Esophagus (tissue), 2 donors: Measurements from ENCODE around the gene AKAP1. TPM values are rescaled to one million over a fixed set of nuclear protein-coding genes. Genes with fewer than 3 reads are reported as not detected.

Experiments used
- H3K27ac ChIP-seq, 2 donors: one replicate each; pipeline ENCODE4 v1.5.1; 2013; ENCODE audit warnings: low read depth in 2 of 2, mild to moderate bottlenecking in 2 of 2, inconsistent platforms in 1 of 2, low read length in 1 of 2, moderate library complexity in 1 of 2
- H3K27me3 ChIP-seq, 2 donors: one replicate each; pipeline ENCODE4 v1.6.1; 2013; ENCODE audit warnings: low read length in 2 of 2, control low read depth in 1 of 2, mild to moderate bottlenecking in 1 of 2; ENCODE audit not compliant: insufficient read depth in 2 of 2, control insufficient read depth in 1 of 2
- H3K36me3 ChIP-seq, 2 donors: one replicate each; pipeline ENCODE4 v1.6.1; 2013; ENCODE audit warnings: low read length in 1 of 2; ENCODE audit not compliant: control insufficient read depth in 2 of 2, insufficient read depth in 2 of 2
- H3K4me1 ChIP-seq, 2 donors: one replicate each; pipeline ENCODE4 v1.6.1; 2013; ENCODE audit warnings: low read length in 1 of 2; ENCODE audit not compliant: control insufficient read depth in 2 of 2, insufficient read depth in 2 of 2
- H3K4me3 ChIP-seq, 2 donors: one replicate each; pipeline ENCODE4 v1.5.1; 2013; ENCODE audit warnings: low read length in 2 of 2, mild to moderate bottlenecking in 2 of 2, low read depth in 1 of 2, moderate library complexity in 1 of 2
- H3K9me3 ChIP-seq, 2 donors: one replicate each; pipeline ENCODE4 v1.6.1; 2013; ENCODE audit warnings: mild to moderate bottlenecking in 2 of 2, low read depth in 1 of 2, low read length in 1 of 2, moderate library complexity in 1 of 2; ENCODE audit not compliant: control insufficient read depth in 2 of 2, insufficient read depth in 1 of 2
- WGBS, 2 donors: extraction: QIAGEN DNeasy Blood & Tissue Kit; methylation state at CpG; one replicate each; pipeline ENCODE4 v1.1.7; 2013; 5-methylcytosine and 5-hydroxymethylcytosine counted together
- polyA plus RNA-seq, 2 donors: library from polyadenylated mRNA; stranded (reverse); fragments of 200-250 nt; gene quantifications; one replicate each; pipeline ENCODE4 v1.2.3, GENCODE V29; 2013
- donor health status: healthy with polysubstance abuse.
- donor health status: Bipolar disorder and iron deficiency.

The AKAP1 gene
- polyA plus RNA-seq, 2 donors: 15.1 to 27.8 TPM

DNA sequence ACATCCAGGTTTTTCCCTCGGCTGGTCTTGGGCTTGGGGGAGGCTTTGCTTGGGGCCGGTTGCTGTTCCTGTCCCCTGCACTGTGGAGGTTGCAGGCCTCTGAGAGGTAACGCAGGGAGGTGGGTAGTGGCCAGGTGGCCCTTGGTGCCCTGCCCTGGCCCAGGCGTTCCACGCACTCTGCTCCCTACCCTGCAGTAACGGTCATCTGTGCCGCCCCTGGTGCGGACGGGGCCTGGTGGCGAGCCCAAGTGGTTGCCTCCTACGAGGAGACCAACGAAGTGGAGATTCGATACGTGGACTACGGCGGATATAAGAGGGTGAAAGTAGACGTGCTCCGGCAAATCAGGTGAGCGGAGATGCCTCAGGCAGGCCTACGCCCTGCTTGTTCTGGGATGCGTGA is 30.9 kb downstream of the AKAP1 start:
- Histone ChIP-seq H3K27me3 (no peaks in the 10 kb centered on the region), H3K36me3 (peaks cover 25 to 39% of the 10 kb centered on the region in 2 donors), H3K4me1 (peaks cover 0 to 2% of the 10 kb centered on the region in 2 donors), H3K4me3 (no peak overlapping the region), H3K9me3 (no peaks in the 10 kb centered on the region), H3K27ac (no peak overlapping the region)
- WGBS, 2 donors: 93% methylated on average over 21 of the region's 21 CpGs

DNA sequence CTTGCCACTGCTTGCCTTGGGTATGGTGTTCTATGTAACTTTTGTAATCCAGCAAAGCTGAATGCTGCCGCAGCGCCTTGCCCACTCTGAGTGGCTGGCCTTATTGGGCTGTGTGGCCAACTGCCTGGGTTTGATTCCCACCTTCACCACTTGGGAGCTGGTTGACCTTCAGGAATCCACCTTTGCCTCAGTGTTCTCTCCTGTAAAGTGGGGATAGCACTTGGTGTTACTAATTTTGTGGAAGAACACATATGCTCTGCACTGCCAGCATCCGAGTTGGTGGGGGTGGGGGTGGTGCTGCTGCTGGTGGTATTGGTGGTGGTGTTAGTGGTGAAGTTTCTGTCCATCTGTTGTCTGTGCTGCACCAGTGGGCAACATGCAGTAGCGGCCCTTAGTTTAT is 32.8 kb downstream of the AKAP1 start:
- H3K27ac ChIP-seq: no peak overlapping the region
- no peaks in the 10 kb centered on the region for H3K27me3 ChIP-seq
- H3K9me3 ChIP-seq: no peaks in the 10 kb centered on the region
- WGBS, 2 donors: 86 to 96% methylated on average over 4 of the region's 4 CpGs
- no peaks in the 10 kb centered on the region for H3K4me1 ChIP-seq
- H3K36me3 ChIP-seq: peaks cover 22 to 31% of the 10 kb centered on the region in 2 donors
- no peak overlapping the region for H3K4me3 ChIP-seq

DNA sequence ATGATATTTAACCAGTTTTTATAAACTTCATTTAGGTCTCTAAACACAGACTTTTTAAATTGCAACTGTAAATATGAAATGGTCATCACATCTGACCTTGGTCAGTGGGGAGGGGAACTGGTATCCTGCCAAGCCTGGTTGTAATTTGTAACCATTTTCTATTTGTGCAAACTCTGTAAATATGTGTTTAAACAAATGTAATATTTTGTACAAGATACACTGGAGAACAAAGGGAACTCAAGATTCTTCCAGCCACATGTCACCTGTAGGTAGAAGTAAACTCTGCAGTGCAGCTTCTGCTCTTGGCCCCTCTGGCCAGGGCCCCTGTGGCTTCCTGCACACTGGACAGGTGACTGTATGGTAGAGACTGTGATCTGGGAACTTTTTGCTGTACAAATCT is 35.8 kb downstream of the AKAP1 start:
- Histone ChIP-seq H3K4me1 (no peaks in the 10 kb centered on the region), H3K27me3 (no peaks in the 10 kb centered on the region), H3K36me3 (peaks cover 19 to 26% of the 10 kb centered on the region in 2 donors), H3K27ac (no peak overlapping the region), H3K4me3 (no peak overlapping the region), H3K9me3 (no peaks in the 10 kb centered on the region)

DNA sequence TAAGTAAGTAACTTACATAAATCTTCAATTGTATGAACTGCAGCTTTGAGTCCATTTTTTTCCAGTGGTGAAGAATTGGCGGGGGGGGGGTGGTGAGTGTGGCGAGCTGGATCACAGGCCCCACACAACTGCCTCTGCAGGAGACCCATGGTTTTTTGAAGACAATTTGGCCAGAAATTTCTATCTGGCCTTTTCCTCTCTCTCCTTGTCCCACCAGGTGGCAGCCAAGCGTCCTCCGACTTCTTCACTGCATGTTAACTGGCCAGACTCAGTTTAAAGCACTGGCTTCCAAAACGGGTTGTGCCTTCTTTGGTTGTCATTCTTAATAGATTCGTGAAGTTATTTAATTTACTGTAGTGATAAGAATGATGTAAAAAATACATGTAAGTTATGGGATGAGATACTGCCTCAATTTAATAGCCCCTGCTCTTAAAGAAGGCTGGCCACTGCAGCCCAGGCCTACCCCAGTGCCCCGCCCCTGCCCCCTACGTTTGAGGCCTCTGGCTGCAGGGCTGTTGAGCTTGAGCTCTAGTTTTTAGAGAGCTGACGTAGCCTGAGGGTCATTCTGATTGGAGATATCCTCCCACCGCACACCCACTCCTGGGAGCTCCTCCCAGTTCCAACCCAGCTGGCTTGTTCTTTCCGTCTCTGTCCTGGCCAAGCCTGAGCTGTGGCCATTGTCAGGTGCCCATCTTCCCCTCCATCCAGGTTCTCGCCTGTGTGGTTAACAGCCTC is 36.4 kb downstream of the AKAP1 start:
- Histone ChIP-seq H3K4me1 (no peaks in the 10 kb centered on the region), H3K27me3 (no peaks in the 10 kb centered on the region), H3K9me3 (no peaks in the 10 kb centered on the region), H3K4me3 (no peak overlapping the region), H3K27ac (no peak overlapping the region), H3K36me3 (peaks cover 18 to 22% of the 10 kb centered on the region in 2 donors)
- WGBS, 2 donors: 53 to 66% methylated on average over 12 of the region's 12 CpGs

DNA sequence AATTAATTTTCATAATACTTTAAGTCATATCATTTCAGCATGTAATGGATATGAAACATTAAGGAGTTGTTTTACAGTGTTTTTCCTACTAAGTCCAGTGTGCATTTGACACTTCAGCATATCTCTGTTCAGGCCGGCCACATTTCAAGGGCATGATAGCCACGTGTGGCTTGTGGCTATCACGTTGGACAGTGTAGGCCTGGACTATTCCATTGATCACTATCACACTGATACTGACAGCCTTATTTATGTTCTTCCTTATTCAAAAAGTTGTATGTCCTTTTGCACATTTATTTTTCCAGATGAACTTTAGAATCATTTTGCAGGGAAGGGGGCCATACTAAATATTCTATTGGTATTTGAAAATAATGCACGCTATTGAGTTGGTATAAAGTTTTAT is 39.0 kb downstream of the AKAP1 start:
- no peaks in the 10 kb centered on the region for H3K27me3 ChIP-seq
- H3K27ac ChIP-seq: no peak overlapping the region
- WGBS, 2 donors: 77 to 85% methylated on average over 4 of the region's 4 CpGs
- peaks cover 11 to 15% of the 10 kb centered on the region in 2 donors for H3K36me3 ChIP-seq
- H3K9me3 ChIP-seq: no peaks in the 10 kb centered on the region
- no peaks in the 10 kb centered on the region for H3K4me1 ChIP-seq
- H3K4me3 ChIP-seq: no peak overlapping the region

DNA sequence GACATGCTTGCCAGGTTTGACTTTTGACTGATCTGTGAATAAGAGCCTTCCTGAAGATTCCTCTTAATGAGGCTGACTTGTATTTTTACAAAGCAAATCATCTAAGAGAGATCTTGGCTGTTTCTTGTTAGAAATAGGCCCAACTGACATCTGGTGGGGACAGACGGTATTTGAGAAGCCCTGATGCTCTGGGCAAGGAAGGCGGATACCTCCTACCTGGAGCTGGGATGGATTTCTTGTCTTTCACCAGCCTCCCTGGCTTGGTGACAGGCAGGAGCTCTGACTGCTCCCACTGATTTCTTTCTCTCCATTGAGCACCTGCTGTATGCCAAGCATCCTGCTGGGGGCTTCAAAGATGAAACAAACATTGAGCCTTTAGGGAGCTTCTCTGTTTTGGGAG is 40.4 kb downstream of the AKAP1 start:
- no peaks in the 10 kb centered on the region for H3K27me3 ChIP-seq
- H3K27ac ChIP-seq: no peak overlapping the region
- H3K9me3 ChIP-seq: no peaks in the 10 kb centered on the region
- H3K4me1 ChIP-seq: no peaks in the 10 kb centered on the region
- H3K4me3 ChIP-seq: no peak overlapping the region
- 87 to 91% methylated on average over 2 of the region's 2 CpGs for WGBS, 2 donors
- H3K36me3 ChIP-seq: peaks cover 4 to 11% of the 10 kb centered on the region in 2 donors

DNA sequence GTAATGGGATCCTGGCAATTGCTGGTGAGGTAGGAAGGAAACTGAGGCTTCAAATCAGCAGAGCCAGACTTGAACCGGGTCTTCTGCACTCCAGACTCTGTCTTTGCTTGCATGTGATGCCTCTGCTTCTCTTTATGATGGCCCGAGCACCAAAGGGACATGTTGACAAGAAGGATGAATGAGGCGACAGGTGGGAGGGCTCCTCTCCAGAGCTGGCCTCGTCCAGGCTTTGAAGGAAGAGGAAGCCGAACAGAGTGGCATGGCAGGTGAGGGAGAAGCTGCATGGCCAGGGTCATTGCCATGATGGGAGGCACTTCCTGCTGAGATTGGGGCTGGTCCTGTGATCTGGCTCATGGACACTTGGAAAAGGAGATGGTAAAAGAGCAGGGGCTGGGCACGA is 40.8 kb downstream of the AKAP1 start:
- Histone ChIP-seq H3K4me1 (no peaks in the 10 kb centered on the region), H3K27me3 (no peaks in the 10 kb centered on the region), H3K9me3 (no peaks in the 10 kb centered on the region), H3K36me3 (peaks cover 4 to 11% of the 10 kb centered on the region in 2 donors), H3K27ac (no peak overlapping the region), H3K4me3 (no peak overlapping the region)
- WGBS, 2 donors: 84 to 85% methylated on average over 6 of the region's 6 CpGs

DNA sequence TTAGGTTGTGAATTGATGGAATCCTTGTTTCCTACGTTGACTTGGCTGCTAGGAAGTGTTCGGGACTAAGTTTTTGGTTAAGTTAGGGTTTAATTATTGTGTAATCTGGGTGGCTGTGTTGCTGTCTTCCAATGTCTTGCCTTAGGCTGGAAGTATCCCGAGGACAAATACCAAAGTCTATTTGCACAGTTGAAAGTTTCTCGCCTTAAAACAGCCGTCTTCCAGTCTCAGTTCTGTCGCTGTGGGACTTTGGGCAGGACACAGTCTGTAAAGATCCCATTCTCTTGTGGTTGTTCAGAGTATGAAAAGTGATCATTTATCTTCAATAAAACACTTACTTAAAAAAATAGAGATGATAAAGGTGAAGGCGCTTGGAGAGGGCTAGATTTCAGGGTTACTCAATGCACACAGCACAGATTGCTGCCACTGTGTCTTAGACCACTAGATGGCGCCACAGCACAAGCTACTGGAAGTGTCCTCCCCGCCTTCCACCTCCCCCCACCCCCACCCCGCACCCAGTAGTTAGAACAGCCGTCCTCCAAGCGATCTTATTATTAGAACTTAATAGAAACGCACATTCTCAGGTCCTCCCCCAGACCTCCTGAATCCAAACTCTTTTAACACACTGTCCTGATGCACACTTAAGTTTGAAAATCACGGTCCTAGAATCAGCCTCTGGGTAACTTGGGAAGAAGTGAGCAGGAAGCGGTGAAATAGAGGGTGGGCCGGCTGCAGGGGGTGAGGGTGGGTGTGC is 45.8 kb downstream of the AKAP1 start:
- Histone ChIP-seq H3K36me3 (peaks cover 0 to 2% of the 10 kb centered on the region in 2 donors), H3K27ac (no peak overlapping the region), H3K4me1 (no peaks in the 10 kb centered on the region), H3K4me3 (no peak overlapping the region), H3K27me3 (no peaks in the 10 kb centered on the region), H3K9me3 (no peaks in the 10 kb centered on the region)
- 18% methylated on average over 16 of the region's 16 CpGs for WGBS, 2 donors

DNA sequence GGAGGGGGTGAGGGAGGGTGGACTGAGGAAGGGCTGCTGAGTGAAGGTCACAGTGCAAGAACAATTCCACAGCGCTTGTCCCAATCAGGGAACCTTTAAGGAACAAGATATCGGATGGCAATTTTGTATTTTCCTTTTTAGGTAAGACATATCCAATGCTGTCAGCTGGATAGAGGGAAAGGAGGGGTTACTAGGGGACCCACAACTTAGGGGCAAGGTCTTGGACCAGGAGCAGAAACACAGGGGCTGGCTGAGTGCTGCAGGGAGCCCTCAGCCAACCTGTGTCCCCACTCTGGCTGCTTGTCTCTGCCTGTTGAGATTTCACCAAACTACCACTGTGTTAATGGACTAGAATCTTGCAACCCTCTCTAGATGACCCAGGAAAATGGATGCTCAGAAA is 47.6 kb downstream of the AKAP1 start:
- no peaks in the 10 kb centered on the region for H3K27me3 ChIP-seq
- WGBS, 2 donors: 89 to 91% methylated on average over 2 of the region's 2 CpGs
- no peaks in the 10 kb centered on the region for H3K36me3 ChIP-seq
- no peak overlapping the region for H3K27ac ChIP-seq
- H3K9me3 ChIP-seq: no peaks in the 10 kb centered on the region
- H3K4me3 ChIP-seq: no peak overlapping the region
- H3K4me1 ChIP-seq: no peaks in the 10 kb centered on the region

DNA sequence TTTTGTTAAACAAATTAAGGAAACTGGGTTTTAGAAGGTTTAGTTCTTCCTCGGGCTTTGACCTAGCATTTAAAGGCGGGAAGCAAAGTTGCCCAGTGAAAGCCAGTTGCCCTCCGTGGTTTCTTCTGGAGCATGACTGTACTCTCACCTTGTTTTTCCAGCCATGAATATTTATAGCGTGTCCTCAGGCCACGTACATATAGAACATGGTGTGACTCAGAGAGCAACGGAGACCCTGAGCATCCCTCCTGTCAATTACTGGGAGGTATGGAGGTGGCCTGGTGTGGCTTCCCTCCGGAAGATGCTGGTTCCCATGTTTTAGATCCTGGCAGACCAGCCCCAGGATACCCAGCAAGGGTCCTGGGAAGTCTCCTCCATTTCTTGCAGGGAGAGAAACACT is 48.4 kb downstream of the AKAP1 start:
- H3K27me3 ChIP-seq: no peaks in the 10 kb centered on the region
- no peaks in the 10 kb centered on the region for H3K4me1 ChIP-seq
- WGBS, 2 donors: 78% methylated on average over 7 of the region's 7 CpGs
- no peaks in the 10 kb centered on the region for H3K9me3 ChIP-seq
- no peaks in the 10 kb centered on the region for H3K36me3 ChIP-seq
- no peak overlapping the region for H3K4me3 ChIP-seq
- H3K27ac ChIP-seq: no peak overlapping the region
